GM19397 (cell line): ENCODE measurements around the gene ATP5F1E.

Source experiments
- ATAC-seq: cut with Tn5 transposase; IDR thresholded peaks from one replicate; pipeline ENCODE4 v1.9.1; 2021; ENCODE audit warnings: mild to moderate bottlenecking, moderate library complexity; ENCODE audit not compliant: unreplicated experiment

The ATP5F1E gene

GRCh38 chr20:59006864-59007664, 25.1 kb downstream of the ATP5F1E start, which contains the start of gene CTSZ:
Gene CTSZ, minus strand, starts transcription at chr20:59007254. Its CDS starts 126 bp downstream, at chr20:59007128.
- ATAC-seq = peak; percentile 25

- ATAC-seq = no peak
Observed at GRCh38 chr20:59006167-59006863, 25.8 kb downstream of the ATP5F1E start.

GRCh38 chr20:59005523-59006166, 26.5 kb downstream of the ATP5F1E start:
- ATAC-seq = no peak

GRCh38 chr20:59004763-59005522, 27.2 kb downstream of the ATP5F1E start:
- peak; percentile 58 for ATAC-seq

- no peak for ATAC-seq
Observed at GRCh38 chr20:59004493-59004762, 27.7 kb downstream of the ATP5F1E start.

GRCh38 chr20:59003836-59004492, 28.2 kb downstream of the ATP5F1E start:
- no peak for ATAC-seq

- ATAC-seq = no peak
Observed at GRCh38 chr20:59002874-59003399, 29.2 kb downstream of the ATP5F1E start.

- ATAC-seq = no peak
Observed at GRCh38 chr20:59002388-59002787, 29.7 kb downstream of the ATP5F1E start.

- ATAC-seq = no peak
Observed at GRCh38 chr20:59001449-59002171, 30.5 kb downstream of the ATP5F1E start.

GRCh38 chr20:59001068-59001448, 31.1 kb downstream of the ATP5F1E start:
- ATAC-seq = no peak

GRCh38 chr20:59000326-59000725, 31.8 kb downstream of the ATP5F1E start:
- ATAC-seq = no peak

- ATAC-seq = no peak
Observed at GRCh38 chr20:58998656-58999055, 33.5 kb downstream of the ATP5F1E start.

- no peak for ATAC-seq
Observed at GRCh38 chr20:58997141-58997770, 34.9 kb downstream of the ATP5F1E start.

GRCh38 chr20:58996226-58996611, 35.9 kb downstream of the ATP5F1E start:
- no peak for ATAC-seq

- ATAC-seq = no peak
Observed at GRCh38 chr20:58995461-58996225, 36.5 kb downstream of the ATP5F1E start.

- no peak for ATAC-seq
Observed at GRCh38 chr20:58994390-58995159, 37.6 kb downstream of the ATP5F1E start.

- no peak for ATAC-seq
Observed at GRCh38 chr20:58993332-58994248, 38.5 kb downstream of the ATP5F1E start.
